Endodermal cell (in vitro differentiated cells): Measurements from ENCODE around the gene KDM5B. TPM values are rescaled to one million over a fixed set of nuclear protein-coding genes. Genes with fewer than 3 reads are reported as not detected.

Experiments
- DNase-seq: peaks from one replicate; pipeline ENCODE4 v3.0.0-alpha.2; 2017
- H3K27ac ChIP-seq: 2 replicates; pipeline ENCODE4 v1.5.1; 2013; ENCODE audit warnings: mild to moderate bottlenecking, low read depth, low read length, moderate library complexity
- H3K27me3 ChIP-seq: 2 replicates; pipeline ENCODE4 v1.6.1; 2013; ENCODE audit warnings: mild to moderate bottlenecking, low read length, moderate library complexity; ENCODE audit not compliant: insufficient read depth, control insufficient read depth, poor library complexity, severe bottlenecking
- H3K36me3 ChIP-seq: 2 replicates; pipeline ENCODE4 v1.7.0; 2013; ENCODE audit warnings: mild to moderate bottlenecking, low read length, moderate library complexity; ENCODE audit not compliant: control insufficient read depth, insufficient read depth
- H3K4me1 ChIP-seq: one replicate; pipeline ENCODE4 v1.7.0; 2013; ENCODE audit warnings: low read length; ENCODE audit not compliant: control insufficient read depth, insufficient read depth
- H3K4me3 ChIP-seq: 2 replicates; pipeline ENCODE4 v1.5.1; 2013; ENCODE audit warnings: mild to moderate bottlenecking, low read length, moderate library complexity
- H3K9ac ChIP-seq: 2 replicates; pipeline ENCODE4 v1.6.1; 2013; ENCODE audit warnings: mild to moderate bottlenecking, low read length, moderate library complexity; ENCODE audit not compliant: poor library complexity, severe bottlenecking; ENCODE audit errors: extremely low read depth
- H3K9me3 ChIP-seq: 2 replicates; pipeline ENCODE4 v1.6.1; 2013; ENCODE audit warnings: mild to moderate bottlenecking, low read length, moderate library complexity; ENCODE audit not compliant: control insufficient read depth
- H3K27ac Mint-ChIP-seq: 2 replicates; pipeline ENCODE4 v1.8.0; 2020; ENCODE audit warnings: mixed read lengths
- H3K27me3 Mint-ChIP-seq: 2 replicates; pipeline ENCODE4 v1.8.0; 2021; ENCODE audit warnings: mild to moderate bottlenecking, mixed read lengths; ENCODE audit not compliant: insufficient read depth
- H3K36me3 Mint-ChIP-seq: 2 replicates; pipeline ENCODE4 v1.8.0; 2020; ENCODE audit warnings: low read depth, mixed read lengths
- H3K4me1 Mint-ChIP-seq: 2 replicates; pipeline ENCODE4 v1.8.0; 2020; ENCODE audit warnings: mixed read lengths
- H3K4me3 Mint-ChIP-seq: 2 replicates; pipeline ENCODE4 v1.8.0; 2020; ENCODE audit warnings: mild to moderate bottlenecking, moderate library complexity, mixed read lengths
- H3K9me3 Mint-ChIP-seq: 2 replicates; pipeline ENCODE4 v1.8.0; 2020; ENCODE audit warnings: mild to moderate bottlenecking, mixed read lengths
- CTCF ChIP-seq: fragments of 200-600 bp; sonication (generic); conservative IDR thresholded peaks from 2 replicates; pipeline ENCODE4 v1.5.0; 2021; ENCODE audit warnings: antibody characterized with exemption, mild to moderate bottlenecking
- WGBS, 2 experiments: methylation state at CpG; one replicate each; pipeline versions ENCODE4 v1.1.5 to v1.1.7; 2013; ENCODE audit warnings: missing lambda C conversion rate in 2 of 2, mixed read lengths in 1 of 2; ENCODE audit not compliant: insufficient coverage in 1 of 2, insufficient read length in 1 of 2; 5-methylcytosine and 5-hydroxymethylcytosine counted together
- total RNA-seq, 2 donors: library from RNA; stranded (reverse); fragmentation: NEBNext Ultra II Directional in 1 of 2; extraction: Animal tissue kit (Norgen Biotek cat#: 25700) in 1 of 2; gene quantifications; 2 replicates in 1 of 2; 3 replicates in 1 of 2; pipeline ENCODE4 v1.2.1, GENCODE V29; 2021

The KDM5B gene
- total RNA-seq, 2 donors from 2014 or later, result 207 to 219 TPM

- no peak for TF ChIP-seq CTCF
- Mint-ChIP-seq H3K4me1 (no peaks in the 10 kb centered on the region), H3K9me3 (peaks cover 2% of the 10 kb centered on the region), H3K36me3 (no peaks in the 10 kb centered on the region), H3K27me3 (no peaks in the 10 kb centered on the region), H3K4me3 (no peak overlapping the region), H3K27ac (no peak overlapping the region)
- Histone ChIP-seq H3K36me3 (no peaks in the 10 kb centered on the region), H3K4me1 (no peaks in the 10 kb centered on the region), H3K9ac (no peak overlapping the region), H3K9me3 (no peaks in the 10 kb centered on the region), H3K27ac (no peak overlapping the region), H3K27me3 (no peaks in the 10 kb centered on the region), H3K4me3 (no peak overlapping the region)
- DNase-seq, result no peak
- WGBS, 2 experiments, result 83 to 89% methylated on average over 3 to 4 of the region's 4 CpGs
These were observed 128.6 kb downstream of the KDM5B start for GRCh38 chr1:202679406-202680177.

GRCh38 chr1:202677433-202677832, 130.8 kb downstream of the KDM5B start:
- no peaks in the 10 kb centered on the region for H3K4me1 ChIP-seq
- no peak overlapping the region for H3K9ac ChIP-seq
- DNase-seq, result no peak
- no peaks in the 10 kb centered on the region for H3K36me3 ChIP-seq
- no peaks in the 10 kb centered on the region for H3K9me3 ChIP-seq
- H3K27me3 Mint-ChIP-seq, result no peaks in the 10 kb centered on the region
- no peak for TF ChIP-seq CTCF
- no peaks in the 10 kb centered on the region for H3K27me3 ChIP-seq
- H3K27ac Mint-ChIP-seq, result no peak overlapping the region
- H3K9me3 Mint-ChIP-seq, result peaks cover 4% of the 10 kb centered on the region
- 87 to 94% methylated on average over 2 of the region's 2 CpGs for WGBS, 2 experiments
- H3K36me3 Mint-ChIP-seq, result no peaks in the 10 kb centered on the region
- H3K27ac ChIP-seq, result no peak overlapping the region
- H3K4me3 Mint-ChIP-seq, result no peak overlapping the region
- no peak overlapping the region for H3K4me3 ChIP-seq
- no peaks in the 10 kb centered on the region for H3K4me1 Mint-ChIP-seq

Other genes with a start within 250 kb of the KDM5B start
- gene SYT2, start 98.0 kb downstream of the KDM5B start, total RNA-seq, result 1 to 10 TPM; 2.9 to 4.4 TPM
- 1 to 10 TPM; 2.3 to 5.0 TPM for gene PCAT6, start 2.5 kb upstream of the KDM5B start, total RNA-seq
- gene RABIF, start 80.7 kb upstream of the KDM5B start, total RNA-seq, result 1 to 10 TPM; 7.8 to 8.2 TPM
- gene KLHL12, start 118.8 kb upstream of the KDM5B start, total RNA-seq, result 10 to 100 TPM; 34.4 to 39.4 TPM
- 10 to 100 TPM; 68.1 to 79.7 TPM for gene ADIPOR1, start 149.9 kb upstream of the KDM5B start, total RNA-seq
- gene CYB5R1, start 158.8 kb upstream of the KDM5B start, total RNA-seq, result 10 to 100 TPM; 15.7 to 18.0 TPM
- gene TMEM183A, start 199.0 kb upstream of the KDM5B start, total RNA-seq, result 10 to 100 TPM; 88.9 to 89.7 TPM
- 10 to 100 TPM in 1 of 2 donors, 1 to 10 TPM in 1; 8.4 to 12.1 TPM for gene PPFIA4, start 218.1 kb upstream of the KDM5B start, total RNA-seq